ENCODE data around the gene ATP8B3. TPM values are rescaled to one million over a fixed set of nuclear protein-coding genes. Genes with fewer than 3 reads are reported as not detected.
"Not testable (repeated sequence)": the region's sequence is repeated elsewhere in the genome, so short reads cannot be mapped to it uniquely, and the experiment has no call there.

The ATP8B3 gene
- total RNA-seq, 1 donor from 2014 or later = 0.64 TPM

DNA sequence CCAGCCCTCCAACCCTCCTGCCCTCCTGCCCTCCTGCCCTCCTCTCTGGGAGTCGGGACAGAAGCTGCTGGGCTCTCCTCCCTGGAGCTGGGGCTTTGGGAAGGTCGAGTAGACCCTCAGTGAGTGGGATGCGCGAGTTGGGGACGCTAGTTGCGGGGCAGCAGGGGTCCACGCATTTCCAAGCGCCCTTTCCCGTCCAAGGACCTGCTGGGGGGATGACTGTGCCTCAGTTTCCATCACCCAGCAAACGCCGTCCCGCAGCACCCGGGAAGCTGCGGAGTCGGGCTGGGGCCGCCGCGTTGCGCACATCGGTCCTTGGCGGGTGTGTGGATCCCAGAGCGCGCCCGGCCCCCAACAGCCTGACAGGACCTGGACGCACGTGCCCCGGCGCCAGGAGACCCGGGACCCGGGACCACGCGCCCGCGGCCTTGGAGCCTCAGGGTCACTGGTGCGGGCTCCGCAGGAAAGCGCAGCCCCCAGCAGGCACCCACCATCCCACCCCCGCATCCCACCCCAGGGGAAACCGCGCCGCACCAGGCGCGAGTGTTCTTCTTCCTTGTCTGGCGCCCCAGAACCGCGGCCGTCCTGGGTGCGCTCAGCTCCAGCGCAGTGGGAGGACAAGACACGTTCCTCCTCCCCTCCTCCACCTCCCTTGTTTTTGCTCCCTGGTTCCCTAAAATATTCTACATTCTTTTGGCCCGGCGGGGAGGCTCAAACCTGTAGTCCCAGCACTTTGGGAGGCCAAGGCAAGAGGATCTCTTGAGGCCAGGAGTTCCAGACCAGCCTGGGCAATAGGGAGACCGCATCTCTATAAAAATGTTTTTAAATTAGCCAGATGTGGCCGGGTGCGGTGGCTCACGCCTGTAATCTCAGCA lies 49.6 kb downstream of the ATP8B3 start:
- Histone ChIP-seq H3K4me3 (no peak overlapping the region), H3K27ac (no peak overlapping the region), H3K4me1 (peaks cover under 1% of the 10 kb centered on the region), H3K36me3 (no peaks in the 10 kb centered on the region), H3K9me3 (no peaks in the 10 kb centered on the region), H3K27me3 (peaks cover 98% of the 10 kb centered on the region)
- ATAC-seq (no peak), DNase-seq (no peak)
- intact Hi-C loops (cut with DNase I) = loop anchor here (10.0 kb wide), 1 partner anchor 218 kb away; no protein-coding TSS in a partner anchor
- TF ChIP-seq, protein P1, sequence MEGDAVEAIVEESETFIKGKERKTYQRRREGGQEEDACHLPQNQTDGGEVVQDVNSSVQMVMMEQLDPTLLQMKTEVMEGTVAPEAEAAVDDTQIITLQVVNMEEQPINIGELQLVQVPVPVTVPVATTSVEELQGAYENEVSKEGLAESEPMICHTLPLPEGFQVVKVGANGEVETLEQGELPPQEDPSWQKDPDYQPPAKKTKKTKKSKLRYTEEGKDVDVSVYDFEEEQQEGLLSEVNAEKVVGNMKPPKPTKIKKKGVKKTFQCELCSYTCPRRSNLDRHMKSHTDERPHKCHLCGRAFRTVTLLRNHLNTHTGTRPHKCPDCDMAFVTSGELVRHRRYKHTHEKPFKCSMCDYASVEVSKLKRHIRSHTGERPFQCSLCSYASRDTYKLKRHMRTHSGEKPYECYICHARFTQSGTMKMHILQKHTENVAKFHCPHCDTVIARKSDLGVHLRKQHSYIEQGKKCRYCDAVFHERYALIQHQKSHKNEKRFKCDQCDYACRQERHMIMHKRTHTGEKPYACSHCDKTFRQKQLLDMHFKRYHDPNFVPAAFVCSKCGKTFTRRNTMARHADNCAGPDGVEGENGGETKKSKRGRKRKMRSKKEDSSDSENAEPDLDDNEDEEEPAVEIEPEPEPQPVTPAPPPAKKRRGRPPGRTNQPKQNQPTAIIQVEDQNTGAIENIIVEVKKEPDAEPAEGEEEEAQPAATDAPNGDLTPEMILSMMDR (IDR thresholded peaks at IDR 0.05) = no peak

DNA sequence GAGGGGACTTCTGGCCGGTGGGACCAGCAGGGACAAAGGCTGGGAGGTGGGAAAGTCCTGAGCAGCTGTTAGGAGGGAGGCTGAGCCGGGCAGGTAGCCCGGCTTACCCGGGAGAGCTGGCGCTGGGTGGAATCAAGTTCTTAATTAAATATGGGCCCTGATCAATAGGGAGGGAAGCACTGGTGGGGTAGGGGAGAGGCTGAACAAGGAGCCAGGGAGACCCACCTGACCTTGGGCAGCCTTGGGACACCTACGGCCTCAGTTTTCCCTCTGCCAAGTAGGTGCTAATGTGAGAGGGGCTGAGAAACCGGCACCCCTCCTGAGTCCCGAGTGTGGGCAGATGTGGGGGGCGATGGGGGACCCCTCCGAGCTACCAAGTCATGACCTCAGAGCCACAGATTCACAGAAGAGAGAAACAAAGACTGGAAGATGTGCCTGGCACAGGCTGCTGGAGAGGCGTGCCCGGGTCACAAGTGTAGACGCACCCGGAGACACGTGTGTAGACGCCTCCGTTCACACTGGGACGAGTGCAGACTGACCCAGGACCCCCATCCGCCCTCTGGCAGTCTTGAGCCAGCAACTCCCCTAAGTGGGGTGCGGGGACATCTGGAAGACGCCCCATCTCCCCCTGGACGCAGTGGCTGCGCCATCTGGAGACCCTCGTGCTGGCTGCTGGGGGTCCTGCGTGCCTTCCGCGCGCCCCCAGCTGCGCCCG lies 50.4 kb downstream of the ATP8B3 start:
- H3K27me3 ChIP-seq = peaks cover 98% of the 10 kb centered on the region

DNA sequence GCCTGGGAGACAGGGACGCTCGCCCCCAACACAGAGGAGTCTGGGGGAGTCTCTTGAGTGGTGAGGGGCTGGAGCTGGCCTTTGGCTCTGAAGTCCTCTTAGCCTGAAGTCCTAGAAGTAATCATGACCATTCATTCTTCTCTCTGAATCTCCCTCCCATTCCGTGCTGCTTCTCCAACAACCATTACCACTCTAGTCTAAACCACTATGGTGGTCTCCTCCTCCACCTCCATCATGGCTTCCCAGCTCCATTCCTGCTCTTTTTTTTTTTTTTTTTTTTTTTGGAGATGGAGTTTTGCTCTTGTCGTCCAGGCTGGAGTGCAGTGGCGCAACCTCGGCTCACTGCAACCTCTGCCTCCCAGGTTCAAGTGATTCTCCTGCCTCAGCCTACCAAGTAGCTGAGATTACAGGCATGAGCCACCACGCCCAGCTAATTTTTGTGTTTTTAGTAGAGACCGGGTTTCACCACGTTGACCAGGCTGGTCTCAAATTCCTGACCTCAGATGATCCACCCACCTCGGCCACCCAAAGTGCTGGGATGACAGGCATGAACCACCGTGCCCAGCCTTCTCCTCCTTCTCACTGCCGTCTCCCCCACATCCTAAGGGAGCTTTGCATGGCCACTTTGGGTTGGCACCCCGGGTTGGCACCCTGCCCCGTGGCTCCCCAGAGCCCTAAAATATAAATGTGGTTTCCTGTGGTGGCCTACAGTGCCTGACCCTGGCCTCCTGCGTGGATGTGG lies 51.1 kb downstream of the ATP8B3 start:
- H3K27me3 ChIP-seq = peaks cover 98% of the 10 kb centered on the region

More for the DNA sequence above, 50.4 kb downstream of the ATP8B3 start:
- Histone ChIP-seq H3K9me3 (no peaks in the 10 kb centered on the region), H3K4me3 (no peak overlapping the region), H3K4me1 (no peaks in the 10 kb centered on the region), H3K27ac (no peak overlapping the region), H3K36me3 (no peaks in the 10 kb centered on the region)
- TF ChIP-seq, protein P1 (IDR thresholded peaks at IDR 0.05) = no peak
- DNase-seq (no peak), ATAC-seq (no peak)
- intact Hi-C loops (cut with DNase I) = loop anchor here (10.0 kb wide), 1 partner anchor 217 kb away; no protein-coding TSS in a partner anchor

DNA sequence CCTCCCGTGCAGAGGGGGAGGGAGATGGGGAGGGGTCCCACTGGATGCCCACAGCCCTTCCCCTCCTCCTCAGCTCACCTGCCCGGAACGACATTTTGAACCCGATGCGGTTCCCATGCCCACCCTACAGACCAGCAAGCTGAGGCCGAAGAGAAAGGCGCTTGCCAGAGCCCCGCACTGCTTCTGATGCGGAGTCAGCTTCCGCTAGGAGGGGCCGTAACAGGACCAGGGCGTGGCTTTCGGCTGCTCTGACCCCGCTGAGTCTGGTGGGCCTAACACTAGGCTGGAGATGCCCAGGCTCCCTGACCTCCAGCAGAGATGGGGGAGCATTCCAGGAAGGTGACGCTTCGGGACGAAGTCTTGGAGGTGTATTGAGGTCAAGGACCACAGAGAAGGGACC lies 52.1 kb downstream of the ATP8B3 start:
- no peaks in the 10 kb centered on the region for H3K4me1 ChIP-seq
- H3K27me3 ChIP-seq = peaks cover 98% of the 10 kb centered on the region
- TF ChIP-seq, protein P1 (IDR thresholded peaks at IDR 0.05) = no peak
- ATAC-seq (no peak), DNase-seq (no peak)
- no peak overlapping the region for H3K27ac ChIP-seq
- no peaks in the 10 kb centered on the region for H3K9me3 ChIP-seq
- H3K4me3 ChIP-seq = no peak overlapping the region
- intact Hi-C loops (cut with DNase I) = loop anchor here (10.0 kb wide), 1 partner anchor 215 kb away; no protein-coding TSS in a partner anchor
- no peaks in the 10 kb centered on the region for H3K36me3 ChIP-seq

More for the DNA sequence above, 51.1 kb downstream of the ATP8B3 start:
- not testable (repeated sequence) for ATAC-seq, H3K4me3 ChIP-seq, H3K27ac ChIP-seq, DNase-seq, H3K4me1 ChIP-seq, H3K9me3 ChIP-seq, H3K36me3 ChIP-seq
- intact Hi-C loops (cut with DNase I) = loop anchor here (10.0 kb wide), 1 partner anchor 216 kb away; no protein-coding TSS in a partner anchor

DNA sequence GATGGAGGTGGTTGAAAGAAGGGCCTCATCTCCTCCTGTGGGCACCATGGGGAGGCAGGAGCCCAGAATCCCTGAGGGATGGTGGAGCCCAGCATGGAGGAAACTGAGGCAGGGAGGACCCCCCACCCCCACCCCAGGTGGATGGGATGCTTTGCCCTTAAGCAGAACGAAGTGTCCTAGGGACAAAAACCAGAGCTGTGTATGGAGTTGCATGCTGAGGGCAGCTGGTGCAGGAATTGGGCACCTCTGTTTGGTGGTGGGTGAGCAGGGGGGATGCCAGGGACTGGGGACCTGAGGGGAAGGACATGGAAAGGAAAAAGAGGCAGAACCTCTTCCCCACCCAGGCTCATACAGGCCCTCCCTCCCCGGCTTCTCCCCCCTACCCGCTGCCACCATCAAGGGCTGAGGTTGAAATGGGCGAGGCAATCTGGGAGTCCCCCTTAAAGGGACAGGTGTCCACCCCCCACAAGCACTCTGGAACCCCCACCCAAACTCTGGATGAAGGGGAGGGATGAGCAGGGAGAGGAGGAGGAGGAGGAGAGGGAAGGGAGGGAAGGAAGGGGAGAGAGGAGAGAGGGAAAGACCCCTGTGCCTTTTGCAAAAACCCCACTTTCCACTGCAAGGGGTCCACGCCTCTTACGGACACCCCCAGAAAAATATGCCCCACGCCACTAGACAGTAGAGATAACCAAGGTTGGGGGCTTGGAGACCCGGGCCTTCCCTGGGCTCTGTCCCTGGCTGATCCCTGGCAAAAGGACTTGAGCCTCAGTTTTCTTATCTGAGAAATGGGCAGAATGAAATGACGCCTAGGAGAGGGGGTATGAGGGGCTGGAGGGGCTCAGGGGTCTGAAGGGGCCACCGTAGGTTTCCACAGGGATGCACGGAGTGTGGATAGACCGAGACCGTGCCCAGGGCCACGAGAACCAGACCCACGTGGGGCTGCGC lies 52.8 kb downstream of the ATP8B3 start:
- TF ChIP-seq, protein P1 (IDR thresholded peaks at IDR 0.05) = no peak
- Histone ChIP-seq H3K9me3 (no peaks in the 10 kb centered on the region), H3K36me3 (no peaks in the 10 kb centered on the region), H3K4me3 (no peak overlapping the region), H3K4me1 (no peaks in the 10 kb centered on the region), H3K27me3 (peaks cover 96% of the 10 kb centered on the region), H3K27ac (no peak overlapping the region)
- ATAC-seq (no peak), DNase-seq (no peak)
- intact Hi-C loops (cut with DNase I) = no loop called here

Data from upper lobe of right lung (tissue), 1 donor.